DOHH2 (cell line): Measurements from ENCODE around the gene CDK6.

Experiments used
- EZH2phosphoT487 ChIP-seq: fragments of 200-600 bp; sonication (generic); IDR thresholded peaks from 2 replicates; pipeline ENCODE4 v1.6.1; 2017; ENCODE audit warnings: borderline replicate concordance, mild to moderate bottlenecking, antibody characterized with exemption, low read length, moderate library complexity, mixed read lengths
- TF ChIP-seq, protein P1 (sequence below): fragments of 200-600 bp; sonication (generic); IDR thresholded peaks from one replicate; pipeline ENCODE4 v1.5.1; 2014; ENCODE audit warnings: antibody characterized with exemption, mild to moderate bottlenecking, low read depth, low read length; ENCODE audit not compliant: poor library complexity, severe bottlenecking

DNA sequence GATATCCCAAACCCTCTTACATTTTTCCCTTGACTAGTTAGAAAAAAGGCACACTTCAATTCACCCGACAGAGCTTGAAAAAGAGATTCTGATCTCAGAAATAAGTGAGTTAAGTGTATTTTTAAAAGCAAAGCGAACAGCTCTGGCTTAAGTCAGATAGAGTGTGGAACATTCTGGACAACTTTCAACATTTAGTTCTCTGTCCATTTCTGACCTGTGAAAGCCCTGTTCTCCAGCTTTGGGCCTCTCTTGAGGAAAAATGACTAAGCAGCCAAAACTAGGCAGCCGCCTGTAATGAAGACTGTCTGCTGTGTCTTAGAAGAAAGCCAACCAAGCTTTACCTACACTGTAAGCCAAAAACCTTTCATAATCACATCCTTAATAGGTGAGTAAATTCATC is 50.5 kb downstream of the CDK6 start:
- TF ChIP-seq, protein P1, sequence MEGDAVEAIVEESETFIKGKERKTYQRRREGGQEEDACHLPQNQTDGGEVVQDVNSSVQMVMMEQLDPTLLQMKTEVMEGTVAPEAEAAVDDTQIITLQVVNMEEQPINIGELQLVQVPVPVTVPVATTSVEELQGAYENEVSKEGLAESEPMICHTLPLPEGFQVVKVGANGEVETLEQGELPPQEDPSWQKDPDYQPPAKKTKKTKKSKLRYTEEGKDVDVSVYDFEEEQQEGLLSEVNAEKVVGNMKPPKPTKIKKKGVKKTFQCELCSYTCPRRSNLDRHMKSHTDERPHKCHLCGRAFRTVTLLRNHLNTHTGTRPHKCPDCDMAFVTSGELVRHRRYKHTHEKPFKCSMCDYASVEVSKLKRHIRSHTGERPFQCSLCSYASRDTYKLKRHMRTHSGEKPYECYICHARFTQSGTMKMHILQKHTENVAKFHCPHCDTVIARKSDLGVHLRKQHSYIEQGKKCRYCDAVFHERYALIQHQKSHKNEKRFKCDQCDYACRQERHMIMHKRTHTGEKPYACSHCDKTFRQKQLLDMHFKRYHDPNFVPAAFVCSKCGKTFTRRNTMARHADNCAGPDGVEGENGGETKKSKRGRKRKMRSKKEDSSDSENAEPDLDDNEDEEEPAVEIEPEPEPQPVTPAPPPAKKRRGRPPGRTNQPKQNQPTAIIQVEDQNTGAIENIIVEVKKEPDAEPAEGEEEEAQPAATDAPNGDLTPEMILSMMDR = no peak
- no peak for TF ChIP-seq EZH2phosphoT487
